Mucosa of descending colon (tissue), 3 donors: Measurements from ENCODE around the gene CBX8. TPM values are rescaled to one million over a fixed set of nuclear protein-coding genes. Genes with fewer than 3 reads are reported as not detected.

Experiments
- ATAC-seq: fragments of 200-7000 bp; cut with Tn5 transposase; one replicate; pipeline ENCODE4 v1.9.1; 2020; ENCODE audit warnings: mild to moderate bottlenecking, moderate library complexity
- DNase-seq, 3 donors: peaks; one replicate each; pipeline ENCODE4 v3.0.0-alpha.2; 2020
- H3K36me3 ChIP-seq: fragments of 200-600 bp; one replicate; pipeline ENCODE4 v1.8.0; 2021; ENCODE audit warnings: low read depth, mild to moderate bottlenecking
- H3K4me1 ChIP-seq: fragments of 200-600 bp; one replicate; pipeline ENCODE4 v1.8.0; 2021; ENCODE audit warnings: low read depth, mild to moderate bottlenecking
- H3K4me3 ChIP-seq: fragments of 200-600 bp; one replicate; pipeline ENCODE4 v1.8.0; 2021; ENCODE audit warnings: mild to moderate bottlenecking
- H3K9me3 ChIP-seq: fragments of 200-600 bp; one replicate; pipeline ENCODE4 v1.8.0; 2021; ENCODE audit warnings: mild to moderate bottlenecking
- CTCF ChIP-seq: fragments of 200-600 bp; IDR thresholded peaks from one replicate; pipeline ENCODE4 v1.8.0; 2022; ENCODE audit warnings: antibody characterized with exemption, mild to moderate bottlenecking
- intact Hi-C, 2 donors: fragments of 100-400 bp; cut with DNase I in 1 of 2; cut with micrococcal nuclease in 1 of 2; formaldehyde crosslinking; loops; one replicate each; pipeline versions ENCODE4 v1.11.0 to v1.11.1; 2022; cut with DNase I, micrococcal nuclease
- total RNA-seq, 3 donors: library from RNA; stranded (reverse); fragmentation: NEBNext Ultra II Directional in 2 of 3; extraction: Animal tissue kit (Norgen Biotek cat#: 25700) in 2 of 3; gene quantifications; one replicate each; pipeline versions ENCODE4 v1.2.1 to v1.2.4, GENCODE V29; 2021 to 2023
- donor health status: DM: no; HTN: no; CAD: no; lungs with moderate emphysema.
- donor health status: DM: no; HTN: no; CAD: no.
- donor health status: DM: no; HTN: yes; CAD: no.

The CBX8 gene
- total RNA-seq, 3 donors from 2014 or later: 3.4 to 4.7 (median 4.0) TPM

GRCh38 chr17:79749958-79750357 is 46.9 kb downstream of the CBX8 start:
- H3K4me1 ChIP-seq: no peaks in the 10 kb centered on the region
- no peak for TF ChIP-seq CTCF
- no peak for ATAC-seq
- no peaks in the 10 kb centered on the region for H3K36me3 ChIP-seq
- DNase-seq: no peak
- H3K9me3 ChIP-seq: no peaks in the 10 kb centered on the region
- H3K4me3 ChIP-seq: no peak overlapping the region
- intact Hi-C loops: no loop called here

GRCh38 chr17:79749156-79749815 is 47.6 kb downstream of the CBX8 start:
- no peak for ATAC-seq
- TF ChIP-seq CTCF: no peak
- Histone ChIP-seq H3K36me3 (no peaks in the 10 kb centered on the region), H3K4me3 (no peak overlapping the region), H3K9me3 (no peaks in the 10 kb centered on the region), H3K4me1 (no peaks in the 10 kb centered on the region)
- DNase-seq: no peak
- intact Hi-C loops: no loop called here

GRCh38 chr17:79748295-79749099 is 48.4 kb downstream of the CBX8 start:
- no peaks in the 10 kb centered on the region for H3K4me1 ChIP-seq
- no peak for TF ChIP-seq CTCF
- no peaks in the 10 kb centered on the region for H3K36me3 ChIP-seq
- no peaks in the 10 kb centered on the region for H3K9me3 ChIP-seq
- ATAC-seq: no peak
- intact Hi-C loops: no loop called here
- peak in 1 of 3 donors; percentile 25 for DNase-seq
- no peak overlapping the region for H3K4me3 ChIP-seq

- TF ChIP-seq CTCF: no peak
- no peaks in the 10 kb centered on the region for H3K4me1 ChIP-seq
- intact Hi-C loops: no loop called here
- DNase-seq (peak in 1 of 3 donors; percentile 40), ATAC-seq (no peak)
- no peaks in the 10 kb centered on the region for H3K9me3 ChIP-seq
- no peaks in the 10 kb centered on the region for H3K36me3 ChIP-seq
- H3K4me3 ChIP-seq: no peak overlapping the region
These were observed 49.2 kb downstream of the CBX8 start for GRCh38 chr17:79747508-79748294.

GRCh38 chr17:79746889-79747507 is 49.9 kb downstream of the CBX8 start:
- no peak overlapping the region for H3K4me3 ChIP-seq
- peaks cover 3% of the 10 kb centered on the region for H3K4me1 ChIP-seq
- DNase-seq (no peak), ATAC-seq (no peak)
- intact Hi-C loops: no loop called here
- H3K36me3 ChIP-seq: no peaks in the 10 kb centered on the region
- no peak for TF ChIP-seq CTCF
- no peaks in the 10 kb centered on the region for H3K9me3 ChIP-seq
